RKO (cell line): ENCODE results near the gene MAGI1.
"Not testable (repeated sequence)": the region's sequence is repeated elsewhere in the genome, so short reads cannot be mapped to it uniquely, and the experiment has no call there.

ENCODE experiments used
- DNase-seq: peaks from one replicate; pipeline ENCODE4 v3.0.0-alpha.2; 2016; ENCODE audit warnings: low spot score

MAGI1 gene

DNA sequence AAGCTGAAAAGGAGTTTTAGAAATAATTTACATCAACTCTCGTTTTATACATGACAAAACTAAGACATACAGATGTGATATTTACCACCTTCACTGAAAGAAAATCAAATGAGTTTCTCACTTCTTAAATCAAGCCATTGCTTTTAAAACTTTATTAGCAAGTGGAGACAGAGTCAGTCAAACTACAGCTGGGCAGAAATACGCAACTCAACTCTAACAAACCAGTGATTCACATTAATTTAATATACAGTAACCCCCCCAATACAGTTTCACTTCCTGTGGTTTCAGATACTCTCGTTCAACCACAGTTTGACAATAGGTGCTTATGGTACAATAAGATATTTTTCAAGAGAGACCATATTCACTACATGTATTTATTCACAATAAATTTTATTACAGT lies 477.1 kb downstream of the MAGI1 start:
- DNase-seq = no peak

DNA sequence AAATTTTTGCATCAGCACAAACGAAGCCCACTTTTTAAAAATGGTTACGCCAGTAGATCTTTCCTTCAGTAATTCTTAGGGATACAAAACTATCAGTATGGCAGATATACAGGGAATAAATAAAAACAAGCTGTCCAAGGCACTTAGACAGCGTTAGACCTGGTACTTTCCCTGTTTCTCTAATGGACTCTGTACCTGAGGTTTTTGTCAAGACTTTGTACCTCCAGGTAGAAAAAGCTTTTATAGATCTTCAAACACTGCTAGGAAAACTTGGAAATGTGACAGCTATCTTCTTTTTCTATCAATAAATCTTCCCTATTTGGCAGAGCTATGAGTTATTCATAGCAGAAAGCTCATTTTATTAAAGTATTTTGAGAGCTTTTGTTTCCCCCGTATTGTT lies 477.8 kb downstream of the MAGI1 start:
- no peak for DNase-seq

DNA sequence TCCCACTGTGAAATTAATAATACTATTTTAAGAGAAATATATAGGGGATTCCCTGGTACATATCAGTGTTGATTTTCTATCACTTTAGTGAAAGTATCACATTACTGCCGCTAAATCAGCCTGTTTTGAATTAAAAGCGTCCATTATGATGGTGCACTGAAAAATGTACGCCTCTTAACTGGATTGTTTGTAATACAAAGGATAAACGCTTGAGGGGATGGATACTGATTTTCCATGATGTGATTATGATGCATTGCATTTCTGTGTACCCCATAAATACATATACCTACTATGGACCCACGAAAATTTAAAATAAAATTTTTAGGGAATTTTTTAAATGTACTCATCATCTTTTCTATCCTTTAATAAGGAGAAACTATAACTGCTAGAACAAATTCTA lies 478.6 kb downstream of the MAGI1 start:
- no peak for DNase-seq

DNA sequence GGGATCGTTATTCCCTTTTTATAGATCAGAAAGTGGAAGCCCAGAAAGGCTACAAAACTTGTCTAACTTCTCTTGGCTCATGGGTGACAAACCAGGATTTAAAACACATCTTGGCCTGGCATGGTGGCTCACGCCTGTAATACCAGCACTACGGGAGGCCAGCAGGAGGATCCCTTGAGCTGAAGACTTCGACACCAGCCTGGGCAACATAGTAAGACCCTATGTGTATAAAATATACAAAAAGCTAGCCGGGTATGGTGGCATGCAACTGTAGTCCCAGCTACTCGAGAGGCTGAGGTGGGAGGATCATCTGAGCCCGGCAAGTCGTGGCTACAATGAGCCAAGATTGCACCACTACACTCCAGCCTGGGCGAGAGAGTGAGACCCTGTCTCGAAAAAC lies 479.1 kb downstream of the MAGI1 start:
- DNase-seq = no peak

DNA sequence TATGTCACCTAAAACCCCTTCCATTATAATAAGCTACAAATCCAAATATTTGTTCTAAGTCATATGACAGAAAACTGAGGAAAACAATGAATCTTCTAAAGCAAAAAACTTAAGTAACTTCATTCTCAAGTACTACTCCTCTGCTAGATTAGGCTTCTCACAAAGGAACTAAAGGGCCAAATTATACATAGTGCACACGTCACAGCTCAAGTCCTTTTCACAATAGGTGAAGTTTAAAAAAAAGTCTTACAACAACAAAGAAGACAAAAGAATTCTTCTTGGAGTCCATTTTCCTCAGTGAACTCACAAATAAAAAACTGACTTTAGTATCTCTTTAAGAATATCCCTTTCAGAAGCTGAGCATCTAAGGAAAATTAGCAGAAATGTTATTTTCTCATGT lies 479.9 kb downstream of the MAGI1 start:
- no peak for DNase-seq

DNA sequence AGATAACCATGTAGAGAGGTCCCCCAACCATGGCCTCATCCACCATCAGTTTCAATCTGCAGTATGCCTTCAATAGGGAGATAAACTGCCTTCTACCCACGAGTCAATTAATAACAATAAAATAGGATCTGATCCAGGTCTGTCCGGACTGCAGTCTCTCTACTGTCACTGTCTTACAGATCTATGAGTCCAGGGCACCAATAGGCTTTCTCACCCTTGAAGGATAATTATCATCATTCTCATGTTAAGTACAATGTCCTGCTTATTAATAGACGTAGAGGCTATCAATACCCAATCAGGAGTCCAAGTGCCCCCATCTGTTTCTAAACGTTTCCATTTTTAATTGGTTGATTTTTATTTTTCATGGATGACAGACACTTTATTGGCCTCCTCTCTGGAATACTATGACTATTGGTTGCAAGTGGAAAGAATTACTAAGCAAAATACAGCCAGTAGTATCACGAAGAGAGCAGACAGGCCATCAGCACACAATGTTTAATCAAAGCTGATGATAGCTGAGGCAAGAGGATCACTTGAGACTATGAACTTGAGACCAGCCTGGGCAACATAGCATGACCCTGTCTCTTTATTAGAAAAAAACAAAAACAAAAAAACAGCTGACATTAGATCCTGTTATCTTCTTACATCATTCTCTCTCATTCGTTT lies 480.7 kb downstream of the MAGI1 start:
- DNase-seq = no peak

DNA sequence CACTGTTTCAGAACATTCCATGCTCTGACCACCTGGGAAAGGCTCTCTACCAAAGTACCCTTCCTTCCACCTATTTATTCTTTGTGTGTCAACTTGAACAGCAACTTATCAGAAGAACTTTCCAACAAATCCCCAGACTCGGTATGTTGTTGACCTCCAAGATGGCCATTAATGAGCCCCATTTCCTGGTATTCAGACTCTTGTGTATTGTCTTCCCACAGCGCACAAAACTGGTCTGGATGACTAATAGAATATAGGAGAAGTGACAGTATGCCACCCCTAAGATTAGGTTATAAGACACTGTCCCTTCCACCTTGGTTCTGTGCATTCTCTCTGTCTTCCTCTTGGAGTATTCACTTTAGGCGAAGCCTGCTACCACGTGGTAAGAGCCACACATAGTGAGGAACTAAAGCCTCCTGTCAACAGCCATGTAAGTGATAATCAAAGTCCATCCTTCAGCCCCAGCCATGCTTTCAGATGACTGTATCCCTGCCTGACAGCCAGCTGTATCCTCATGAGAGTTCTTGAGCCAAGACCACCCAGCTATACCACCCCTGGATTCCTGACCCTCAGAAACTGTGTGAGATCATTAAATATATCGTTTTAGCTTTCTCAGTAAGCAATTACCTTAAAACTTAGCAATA lies 481.7 kb downstream of the MAGI1 start:
- DNase-seq = no peak

DNA sequence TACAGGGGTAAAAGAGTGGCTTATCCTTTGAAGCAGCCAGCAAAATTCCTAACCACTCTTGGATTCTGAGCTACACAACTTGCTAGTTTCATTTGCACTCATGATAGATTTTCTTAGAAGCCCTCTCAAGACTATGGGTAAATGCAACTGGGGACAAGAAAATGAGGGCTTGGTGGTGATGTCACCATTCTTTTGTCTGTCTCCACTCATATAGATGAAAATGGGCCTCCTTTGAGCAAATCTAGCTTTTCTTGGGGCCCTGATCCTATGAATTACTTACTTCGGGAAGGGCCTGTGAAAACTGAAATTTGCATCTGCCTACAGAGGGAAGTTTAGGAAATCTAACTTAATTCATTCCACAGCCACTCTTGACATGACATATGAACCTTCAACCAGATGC lies 486.3 kb downstream of the MAGI1 start:
- no peak for DNase-seq

DNA sequence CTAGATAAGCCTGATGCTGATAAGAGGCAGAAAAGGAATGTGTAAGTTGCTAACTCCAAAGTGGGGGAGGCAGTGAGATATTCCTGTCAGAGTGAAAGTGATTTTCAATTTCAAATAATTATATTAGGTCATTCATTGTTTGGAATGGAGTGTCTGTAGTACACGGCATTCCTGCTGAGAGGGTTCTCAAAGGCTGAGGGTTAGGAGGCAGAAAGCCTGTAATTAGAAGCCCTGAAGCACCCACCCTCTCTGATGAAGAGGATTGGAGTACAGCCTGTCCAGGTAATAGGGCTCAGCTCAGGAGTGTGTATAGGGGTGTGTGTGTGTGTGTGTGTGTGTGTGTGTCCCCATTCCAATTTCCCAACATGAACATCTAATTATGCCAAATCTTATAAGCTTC lies 486.8 kb downstream of the MAGI1 start:
- DNase-seq = no peak

DNA sequence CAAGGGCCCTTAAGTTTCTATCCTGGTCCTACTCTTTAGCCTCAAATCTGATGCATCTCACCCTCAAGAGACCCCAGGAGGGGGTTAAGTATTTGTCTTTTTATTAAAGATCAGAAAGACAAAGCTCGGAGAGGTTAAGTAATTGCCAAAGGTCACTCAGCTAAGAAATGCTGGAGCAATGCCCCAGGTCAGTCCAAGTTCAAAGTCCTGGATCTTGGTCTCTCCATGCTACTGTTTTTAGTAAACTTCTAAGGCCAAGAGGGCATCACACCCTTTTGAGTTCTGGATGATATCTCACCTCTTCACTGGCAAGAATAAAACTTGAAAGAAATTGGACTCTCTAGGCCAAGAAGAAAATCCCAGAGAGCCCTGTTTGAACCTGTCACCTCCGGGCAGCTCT lies 488.6 kb downstream of the MAGI1 start:
- DNase-seq = no peak

DNA sequence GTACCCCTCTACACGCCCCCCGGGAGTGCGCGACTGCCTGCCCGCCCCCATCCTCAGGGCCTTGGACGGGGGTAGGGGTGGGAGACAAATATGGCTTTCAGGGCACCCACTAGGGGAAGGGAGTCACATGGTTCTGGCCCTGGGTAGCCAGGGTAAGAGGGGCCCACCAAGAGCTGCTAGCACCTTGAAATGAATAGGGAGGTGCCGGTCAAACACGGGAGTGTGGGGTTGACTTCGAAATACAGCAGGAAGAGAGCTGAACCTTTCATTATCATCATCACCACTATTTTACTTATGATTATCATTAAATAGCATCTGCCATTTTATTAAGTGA lies 489.1 kb downstream of the MAGI1 start:
- no peak for DNase-seq

DNA sequence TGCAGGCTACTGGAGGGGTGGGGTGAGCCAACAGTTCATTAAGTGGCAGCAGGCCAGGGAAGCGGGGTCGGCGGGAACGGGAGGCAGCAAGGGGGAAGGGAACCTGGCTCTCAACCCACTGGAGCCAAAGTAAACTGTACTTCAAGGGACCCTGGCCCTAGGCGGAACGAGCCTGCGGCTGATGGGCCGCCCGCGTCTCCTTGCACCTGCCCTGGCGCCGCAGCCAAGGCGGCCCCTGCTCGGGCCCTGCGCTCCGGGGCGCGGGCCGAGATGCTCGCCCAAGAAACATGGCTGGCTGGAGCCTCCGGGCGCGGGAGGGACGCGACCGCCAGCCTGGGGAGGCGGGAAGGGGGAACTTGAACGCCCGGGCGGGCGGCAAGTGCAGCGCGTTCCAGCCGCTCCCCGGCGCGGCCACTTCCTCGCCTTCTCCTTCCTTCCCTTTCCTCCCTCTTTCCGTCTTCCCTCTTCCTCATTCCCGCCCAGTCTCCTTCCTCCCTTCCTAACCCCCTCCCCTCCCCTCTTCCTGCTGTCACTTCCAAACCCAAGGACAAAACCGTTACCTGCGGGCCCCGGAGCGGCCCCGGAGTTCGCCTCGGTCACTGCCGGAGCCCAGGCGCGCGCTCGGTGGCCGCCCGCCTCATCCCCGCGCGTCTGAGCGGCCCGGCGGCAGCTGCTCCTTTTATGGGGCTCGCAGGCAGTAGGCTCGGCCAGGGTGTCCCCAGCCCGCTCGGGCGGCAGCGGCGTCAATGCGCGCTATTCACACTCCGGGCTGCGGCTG lies 489.7 kb downstream of the MAGI1 start:
- DNase-seq = no peak

DNA sequence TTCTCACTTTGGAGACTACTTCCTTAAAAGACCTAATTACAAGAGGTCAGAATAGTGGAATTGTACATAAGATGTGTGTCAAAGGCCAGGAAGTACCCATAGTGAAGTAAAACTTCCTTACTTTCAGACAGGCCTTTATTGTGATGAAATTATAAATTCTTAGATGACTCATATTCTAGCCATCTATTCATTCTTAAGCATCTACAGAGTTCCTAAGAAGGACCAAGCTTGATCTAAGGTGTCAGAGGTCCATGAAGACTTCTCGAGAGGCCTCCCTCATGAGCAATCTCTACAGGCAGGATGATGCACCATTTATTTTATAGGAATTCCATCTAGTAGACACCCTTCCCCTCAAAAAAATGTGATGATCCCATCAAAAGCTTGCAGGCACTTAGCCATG lies 493.3 kb downstream of the MAGI1 start:
- DNase-seq = no peak

DNA sequence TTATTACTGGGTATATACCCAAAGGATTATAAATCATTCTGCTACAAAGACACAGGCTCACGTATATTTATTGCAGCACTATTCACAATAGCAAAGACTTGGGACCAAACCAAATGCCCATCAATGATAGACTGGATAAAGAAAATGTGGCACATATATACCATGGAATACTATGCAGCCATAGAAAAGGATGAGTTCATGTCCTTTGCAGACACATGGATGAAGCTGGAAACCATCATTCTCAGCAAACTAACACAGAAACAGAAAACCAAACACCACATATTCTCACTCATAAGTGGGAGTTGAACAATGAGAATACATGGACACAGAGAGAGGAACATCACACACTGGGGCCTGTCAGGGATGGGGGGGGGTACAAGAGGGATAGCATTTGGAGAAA lies 495.3 kb downstream of the MAGI1 start:
- not testable (repeated sequence) for DNase-seq

DNA sequence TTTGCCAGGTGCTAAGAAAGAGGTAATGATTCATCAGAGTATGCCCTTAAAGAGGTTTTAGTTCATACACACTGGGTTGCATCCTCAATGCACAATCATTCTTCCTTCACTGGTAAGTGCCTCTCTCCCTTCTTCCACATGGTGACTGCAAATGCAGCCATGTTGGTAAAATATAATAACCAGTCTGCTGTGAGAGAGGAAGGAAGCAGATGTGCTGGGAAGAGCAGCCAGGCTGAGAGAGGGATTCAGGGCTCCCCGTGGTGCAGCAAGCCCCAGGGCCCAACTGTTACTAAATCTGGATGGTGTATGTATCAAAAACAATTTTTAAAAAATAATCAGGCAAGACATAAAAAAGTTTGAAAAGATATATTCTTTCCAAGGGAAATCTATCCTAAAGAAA lies 498.1 kb downstream of the MAGI1 start:
- no peak for DNase-seq

DNA sequence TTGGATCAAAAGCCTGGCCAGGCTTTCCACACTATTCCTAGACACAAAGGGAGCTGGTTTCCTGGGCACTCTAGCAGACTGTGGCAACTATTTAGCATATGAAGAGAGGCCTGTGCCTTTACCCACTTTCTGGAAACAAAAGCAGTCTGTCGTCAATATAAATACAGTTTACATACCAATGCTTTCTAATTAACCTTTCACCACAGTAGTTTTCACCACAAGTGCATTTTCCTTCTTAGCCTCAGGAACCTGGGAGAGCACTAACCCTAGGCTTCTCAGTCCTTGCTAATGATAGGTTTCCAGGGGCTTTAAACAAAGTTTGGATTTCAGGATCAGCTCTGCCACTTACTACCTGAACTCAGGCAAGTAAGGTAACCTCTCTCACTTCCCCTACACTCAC lies 499.1 kb downstream of the MAGI1 start:
- DNase-seq = no peak

DNA sequence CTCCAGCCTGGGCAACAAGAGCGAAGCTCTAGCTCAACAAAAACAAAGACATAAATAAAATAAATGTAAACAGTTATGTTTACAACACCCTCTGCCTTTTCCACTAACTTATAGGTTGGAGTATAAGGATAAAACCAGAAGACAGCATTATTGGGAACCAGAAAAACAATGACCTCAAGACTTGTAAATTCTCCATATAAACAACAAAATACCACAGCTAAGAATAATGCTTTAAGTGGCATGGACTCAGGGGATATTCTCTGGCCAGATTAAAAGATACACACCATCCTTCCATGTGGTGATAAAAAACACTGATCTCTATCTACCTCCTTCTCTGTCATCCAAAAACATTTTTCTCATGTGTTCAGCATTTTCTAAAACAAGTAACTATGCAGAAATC lies 500.6 kb downstream of the MAGI1 start:
- no peak for DNase-seq

DNA sequence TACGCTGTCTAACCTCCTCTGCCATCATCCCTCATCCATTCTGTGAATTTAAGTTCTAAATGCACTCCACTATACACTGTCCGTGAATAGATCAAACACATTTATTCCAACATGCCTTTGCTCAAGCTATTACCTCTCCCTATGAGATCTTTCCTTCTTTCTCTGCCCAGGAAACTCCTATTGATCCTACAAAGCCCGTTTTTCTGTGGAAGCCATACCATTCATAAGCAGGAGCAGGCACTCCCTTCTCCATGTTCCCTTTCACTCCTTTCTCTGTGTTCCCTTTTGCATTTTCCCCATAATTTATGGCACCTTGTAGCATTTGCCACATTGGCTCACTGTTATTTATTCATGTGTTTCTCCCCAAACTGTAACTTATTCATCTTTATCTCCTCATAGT lies 501.6 kb downstream of the MAGI1 start:
- DNase-seq = no peak

DNA sequence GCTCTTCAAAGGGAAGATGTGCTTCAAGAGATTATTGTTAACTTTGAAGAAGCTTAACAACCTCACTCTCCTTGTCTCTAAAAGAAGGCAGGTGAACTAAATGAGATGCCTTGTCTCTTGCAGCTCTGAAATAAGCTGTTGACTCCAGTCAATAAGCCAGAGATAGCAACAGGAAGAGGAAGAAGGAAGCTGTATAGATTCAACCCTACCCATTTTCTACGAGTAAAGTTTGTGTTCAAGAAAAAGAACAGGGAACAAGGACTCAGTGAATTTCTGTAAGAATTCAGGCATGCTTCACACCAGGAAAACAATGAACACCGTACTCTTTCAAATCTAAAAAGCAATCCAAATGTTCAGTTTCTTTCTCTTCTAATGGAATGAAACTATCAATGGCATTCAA lies 503.5 kb downstream of the MAGI1 start:
- no peak for DNase-seq

DNA sequence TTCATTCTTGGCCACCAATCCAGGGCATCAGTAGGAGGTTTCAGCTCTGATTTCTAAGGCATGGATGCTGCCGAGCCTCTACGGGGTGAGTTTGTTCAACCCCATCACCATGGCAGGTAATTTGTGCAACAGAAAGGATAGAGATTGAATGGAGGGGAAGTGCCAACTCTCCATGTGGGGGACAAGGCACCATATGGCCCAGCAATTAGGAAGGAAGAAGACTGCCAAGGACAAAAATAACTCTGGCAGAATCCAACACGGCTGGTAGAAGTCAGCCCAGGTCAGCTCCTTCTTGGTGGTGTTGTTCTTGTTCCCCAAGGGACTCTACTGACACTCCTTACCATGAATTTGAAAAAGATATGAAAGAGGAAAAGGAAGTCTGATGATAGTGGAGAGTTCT lies 503.9 kb downstream of the MAGI1 start:
- DNase-seq = no peak

DNA sequence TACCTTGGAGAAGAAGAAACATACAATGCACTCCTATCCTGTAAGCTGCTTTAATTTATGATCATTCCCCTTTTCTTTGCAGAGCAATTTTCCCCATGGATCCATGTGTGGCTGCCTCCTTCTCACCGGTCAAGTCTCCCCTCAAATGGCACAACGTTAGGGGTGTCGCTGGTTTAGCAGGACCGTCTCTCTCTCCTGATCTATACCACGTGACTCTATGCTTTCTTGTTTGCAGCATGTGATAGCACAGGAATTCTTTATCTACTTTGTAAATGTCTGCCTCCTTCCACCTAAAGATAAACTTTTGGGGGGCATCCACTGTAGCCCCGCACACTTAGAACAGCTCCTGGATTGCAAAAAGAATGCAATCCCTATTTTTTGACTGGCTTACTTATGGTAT lies 506.0 kb downstream of the MAGI1 start:
- DNase-seq = no peak

DNA sequence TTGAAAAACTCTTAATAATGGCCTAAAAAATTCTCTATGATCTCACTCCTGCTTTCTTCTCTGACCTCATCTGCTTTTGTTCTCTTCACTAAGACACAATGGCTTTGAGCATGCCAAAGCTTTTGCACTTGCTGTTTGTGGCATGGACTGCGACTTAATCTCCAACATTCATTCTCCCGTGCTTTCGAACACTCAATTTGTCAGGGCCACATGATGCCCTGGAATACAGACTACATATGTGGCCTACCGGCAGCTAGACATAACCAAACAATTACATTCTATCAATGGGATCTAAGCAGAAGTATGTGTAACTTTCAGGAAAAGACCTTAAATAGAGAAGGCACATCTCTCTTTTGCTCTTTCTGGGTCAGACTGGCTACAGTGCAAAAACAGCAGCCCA lies 506.5 kb downstream of the MAGI1 start:
- no peak for DNase-seq

DNA sequence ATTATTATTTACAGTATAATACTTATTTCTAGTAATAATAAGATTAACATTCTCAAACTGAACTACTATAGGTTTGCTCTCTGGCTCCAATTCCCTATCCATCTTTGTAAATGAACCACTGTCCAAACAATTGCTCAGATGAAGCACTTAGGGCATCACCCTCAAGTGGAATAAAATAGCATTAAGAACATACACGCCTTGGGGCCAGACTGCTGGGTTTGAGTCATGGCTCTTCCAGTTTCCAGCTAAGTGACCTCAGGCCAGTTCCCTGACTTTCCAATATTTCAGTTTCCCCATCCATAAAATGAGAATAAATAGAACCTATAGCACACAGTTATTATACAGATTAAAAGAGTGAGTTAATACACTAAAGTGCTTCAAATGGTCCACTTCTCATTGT lies 507.2 kb downstream of the MAGI1 start:
- DNase-seq = no peak

DNA sequence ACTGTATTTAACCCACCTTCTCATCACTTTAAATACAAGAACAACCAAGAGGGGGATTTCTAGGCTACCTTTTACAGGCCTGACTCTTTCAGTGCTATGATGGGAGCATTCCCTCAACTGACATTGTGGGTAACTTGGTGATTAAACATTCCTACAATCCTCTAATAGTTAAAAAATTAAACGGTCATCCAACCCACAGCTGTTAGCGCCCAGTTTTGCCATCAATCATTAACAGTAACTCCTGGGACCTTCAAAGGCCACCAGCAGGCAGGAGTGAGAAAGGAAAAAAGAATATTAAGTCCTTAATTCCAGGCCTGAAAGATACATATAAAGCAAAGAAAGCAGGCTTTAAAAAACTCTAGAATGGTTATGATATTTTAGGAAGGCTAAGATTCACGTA lies 512.1 kb downstream of the MAGI1 start:
- DNase-seq = no peak
